ENCODE results near the gene MSH3.

MSH3 gene

DNA sequence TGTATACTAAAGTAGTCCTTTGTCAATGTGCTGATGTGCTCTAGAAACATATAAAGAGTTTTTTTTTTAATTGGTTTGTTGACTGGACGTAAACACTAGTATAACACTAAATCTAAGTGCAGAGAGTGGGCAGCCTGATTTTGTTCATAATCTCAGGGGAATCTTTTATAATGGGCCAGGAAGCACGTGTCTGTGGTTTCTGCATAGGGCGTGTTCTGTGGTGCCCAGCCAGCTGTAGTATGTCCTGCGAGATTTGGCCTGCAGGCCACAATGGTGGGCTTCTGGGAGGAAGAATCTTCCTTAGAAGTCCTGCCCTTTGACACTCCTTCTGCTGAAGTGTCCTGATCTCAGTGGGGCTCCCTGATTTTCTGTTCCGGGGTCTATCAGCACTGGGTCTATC, 49.3 kb downstream of the MSH3 start:
- H3K27ac ChIP-seq (ENCODE audit: low read depth, low read length), result no peak overlapping the region
- H3K27me3 ChIP-seq (ENCODE audit: control insufficient read depth in 1 of 2, insufficient read depth in 2 of 2, low read length in 2 of 2), result no peaks in the 10 kb centered on the region
- H3K36me3 ChIP-seq (ENCODE audit: control insufficient read depth in 1 of 2, insufficient read depth in 2 of 2, low read length in 2 of 2), result peaks cover 4 to 14% of the 10 kb centered on the region in 2 donors
- H3K4me3 ChIP-seq (ENCODE audit: low read depth in 1 of 2, low read length in 2 of 2), result no peak overlapping the region
- H3K4me1 ChIP-seq (ENCODE audit: control insufficient read depth in 1 of 2, insufficient read depth in 2 of 2, low read length in 2 of 2), result no peaks in the 10 kb centered on the region
- no peaks in the 10 kb centered on the region for H3K9me3 ChIP-seq (ENCODE audit: control insufficient read depth in 1 of 2, low read length in 2 of 2)
- H3K9ac ChIP-seq (ENCODE audit: low read depth in 1 of 2, low read length in 2 of 2), result no peak overlapping the region

DNA sequence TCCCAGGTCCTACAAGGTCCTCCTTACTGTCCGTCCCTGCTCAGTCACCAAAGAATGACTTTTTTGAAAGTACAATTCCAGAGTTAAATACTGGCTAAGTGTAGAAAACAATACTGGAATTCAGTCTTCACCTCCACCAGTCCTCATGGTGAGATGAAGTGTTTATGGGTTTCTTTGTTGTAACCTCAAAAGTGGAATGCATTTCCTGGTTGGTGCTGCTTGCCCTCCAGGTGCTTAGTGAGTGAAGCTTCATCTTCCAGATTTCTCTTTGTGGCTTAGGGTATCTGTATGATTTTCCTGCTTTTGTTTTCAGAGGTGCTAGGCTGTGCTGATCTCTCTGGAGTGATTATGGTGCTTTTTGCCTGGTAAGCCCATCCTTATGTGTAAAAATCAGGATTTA, 49.8 kb downstream of the MSH3 start:
- no peaks in the 10 kb centered on the region for H3K27me3 ChIP-seq (ENCODE audit: control insufficient read depth in 1 of 2, insufficient read depth in 2 of 2, low read length in 2 of 2)

DNA sequence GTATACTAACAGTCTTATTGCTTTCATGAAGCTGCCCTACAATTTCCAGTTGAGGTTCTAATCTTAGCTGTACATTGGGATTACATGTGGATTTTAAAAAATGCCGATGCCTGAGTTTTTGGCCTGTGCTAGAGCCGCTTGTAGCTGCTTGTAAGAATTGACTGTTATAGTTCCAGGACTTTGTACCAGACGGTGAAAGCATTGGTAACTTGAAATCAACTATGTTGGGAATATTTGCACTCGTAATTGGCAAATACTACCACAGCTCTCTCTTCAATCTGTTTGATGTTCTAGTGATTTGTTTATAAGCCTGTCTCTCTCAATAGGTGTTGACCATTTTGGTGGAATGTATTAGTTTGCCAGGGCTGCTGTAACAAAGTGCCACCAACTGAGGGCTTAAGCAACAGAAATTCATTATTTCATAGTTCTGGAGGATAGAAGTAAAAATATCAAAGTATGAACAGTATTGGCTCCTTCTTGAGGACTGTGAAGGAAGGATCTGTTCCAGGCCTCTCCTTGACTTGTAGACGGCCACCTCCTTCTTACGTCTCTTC, 50.8 kb downstream of the MSH3 start:
- Histone ChIP-seq H3K9ac (ENCODE audit: low read depth in 1 of 2, low read length in 2 of 2) (no peak overlapping the region), H3K27ac (ENCODE audit: low read depth, low read length) (no peak overlapping the region), H3K4me1 (ENCODE audit: control insufficient read depth in 1 of 2, insufficient read depth in 2 of 2, low read length in 2 of 2) (no peaks in the 10 kb centered on the region), H3K36me3 (ENCODE audit: control insufficient read depth in 1 of 2, insufficient read depth in 2 of 2, low read length in 2 of 2) (peaks cover 4 to 17% of the 10 kb centered on the region in 2 donors), H3K4me3 (ENCODE audit: low read depth in 1 of 2, low read length in 2 of 2) (no peak overlapping the region), H3K9me3 (ENCODE audit: control insufficient read depth in 1 of 2, low read length in 2 of 2) (no peaks in the 10 kb centered on the region), H3K27me3 (ENCODE audit: control insufficient read depth in 1 of 2, insufficient read depth in 2 of 2, low read length in 2 of 2) (no peaks in the 10 kb centered on the region)

More for the DNA sequence above, 49.8 kb downstream of the MSH3 start:
- Histone ChIP-seq H3K36me3 (ENCODE audit: control insufficient read depth in 1 of 2, insufficient read depth in 2 of 2, low read length in 2 of 2) (peaks cover 4 to 17% of the 10 kb centered on the region in 2 donors), H3K9ac (ENCODE audit: low read depth in 1 of 2, low read length in 2 of 2) (no peak overlapping the region), H3K9me3 (ENCODE audit: control insufficient read depth in 1 of 2, low read length in 2 of 2) (no peaks in the 10 kb centered on the region), H3K4me1 (ENCODE audit: control insufficient read depth in 1 of 2, insufficient read depth in 2 of 2, low read length in 2 of 2) (no peaks in the 10 kb centered on the region), H3K4me3 (ENCODE audit: low read depth in 1 of 2, low read length in 2 of 2) (no peak overlapping the region), H3K27ac (ENCODE audit: low read depth, low read length) (no peak overlapping the region)

DNA sequence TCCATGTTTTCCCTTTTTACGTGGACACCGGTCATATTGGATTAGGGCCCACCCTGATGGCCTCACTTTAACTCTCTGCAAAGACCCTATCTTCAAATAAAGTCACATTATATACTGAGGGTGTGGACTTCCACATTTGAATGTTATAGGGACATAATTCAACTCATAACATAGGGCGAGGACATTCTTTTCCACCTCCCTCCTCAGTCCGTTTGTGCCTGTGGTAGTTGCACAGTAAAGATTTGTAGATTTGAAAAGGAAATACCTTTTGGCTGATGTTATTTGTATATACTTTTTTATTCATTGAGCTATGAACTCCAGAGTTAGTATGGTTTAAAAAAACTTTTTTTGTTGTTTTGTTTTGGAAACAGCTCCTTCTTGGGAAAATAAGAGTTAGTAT, 51.3 kb downstream of the MSH3 start:
- no peak overlapping the region for H3K9ac ChIP-seq (ENCODE audit: low read depth in 1 of 2, low read length in 2 of 2)
- no peak overlapping the region for H3K4me3 ChIP-seq (ENCODE audit: low read depth in 1 of 2, low read length in 2 of 2)
- no peaks in the 10 kb centered on the region for H3K4me1 ChIP-seq (ENCODE audit: control insufficient read depth in 1 of 2, insufficient read depth in 2 of 2, low read length in 2 of 2)
- peaks cover 4 to 17% of the 10 kb centered on the region in 2 donors for H3K36me3 ChIP-seq (ENCODE audit: control insufficient read depth in 1 of 2, insufficient read depth in 2 of 2, low read length in 2 of 2)
- H3K27ac ChIP-seq (ENCODE audit: low read depth, low read length), result no peak overlapping the region
- H3K27me3 ChIP-seq (ENCODE audit: control insufficient read depth in 1 of 2, insufficient read depth in 2 of 2, low read length in 2 of 2), result no peaks in the 10 kb centered on the region
- no peaks in the 10 kb centered on the region for H3K9me3 ChIP-seq (ENCODE audit: control insufficient read depth in 1 of 2, low read length in 2 of 2)

DNA sequence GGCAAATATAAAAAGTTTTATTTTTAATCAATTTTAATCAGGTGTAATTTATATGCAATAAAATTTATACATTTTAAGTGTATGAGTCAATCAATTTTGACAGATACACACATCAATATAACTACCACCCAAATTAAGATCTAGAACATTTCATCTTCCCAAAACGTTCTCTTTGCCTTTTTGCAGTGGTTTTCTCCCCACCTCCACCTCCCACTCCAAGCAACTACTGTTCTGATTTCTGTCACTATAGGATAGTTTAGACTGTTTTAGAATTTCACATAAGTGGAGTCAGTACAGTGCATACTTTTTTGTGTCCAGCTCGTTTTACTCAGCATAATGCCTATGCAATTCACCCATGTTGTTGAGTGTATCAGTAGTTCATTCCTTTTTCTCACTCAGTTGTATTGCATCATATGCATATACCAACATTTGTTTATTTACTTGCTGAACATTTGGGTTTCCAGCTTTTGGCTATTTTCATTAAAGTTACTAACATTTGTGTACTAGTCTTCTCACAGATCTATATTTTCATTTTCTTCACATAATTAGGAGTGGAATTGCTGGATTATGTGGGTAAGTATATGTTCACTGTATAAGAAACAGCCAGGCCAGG, 52.5 kb downstream of the MSH3 start:
- Histone ChIP-seq H3K27me3 (ENCODE audit: control insufficient read depth in 1 of 2, insufficient read depth in 2 of 2, low read length in 2 of 2) (no peaks in the 10 kb centered on the region), H3K36me3 (ENCODE audit: control insufficient read depth in 1 of 2, insufficient read depth in 2 of 2, low read length in 2 of 2) (peaks cover 4 to 20% of the 10 kb centered on the region in 2 donors), H3K27ac (ENCODE audit: low read depth, low read length) (no peak overlapping the region), H3K9ac (ENCODE audit: low read depth in 1 of 2, low read length in 2 of 2) (no peak overlapping the region), H3K4me3 (ENCODE audit: low read depth in 1 of 2, low read length in 2 of 2) (no peak overlapping the region), H3K4me1 (ENCODE audit: control insufficient read depth in 1 of 2, insufficient read depth in 2 of 2, low read length in 2 of 2) (no peaks in the 10 kb centered on the region), H3K9me3 (ENCODE audit: control insufficient read depth in 1 of 2, low read length in 2 of 2) (no peaks in the 10 kb centered on the region)

DNA sequence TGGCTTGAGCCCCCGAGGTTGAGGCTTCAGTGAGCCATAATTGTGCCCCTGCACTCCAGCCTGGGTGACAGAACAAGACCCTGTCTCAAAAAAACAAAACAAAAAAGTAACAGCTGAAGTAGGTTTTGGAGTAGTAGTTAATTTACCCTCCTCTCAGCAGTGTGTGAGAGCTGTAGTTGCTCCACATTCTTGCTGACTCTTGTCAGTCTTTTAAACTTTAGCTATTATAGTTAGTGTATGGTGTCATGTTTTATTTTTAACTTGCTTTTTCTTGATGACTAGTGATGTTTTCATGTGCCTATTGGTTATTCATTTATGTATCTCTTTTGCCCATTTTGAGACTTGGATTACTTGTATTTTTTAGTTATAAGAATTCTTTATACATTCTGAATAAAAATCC, 53.2 kb downstream of the MSH3 start:
- Histone ChIP-seq H3K9me3 (ENCODE audit: control insufficient read depth in 1 of 2, low read length in 2 of 2) (no peaks in the 10 kb centered on the region), H3K27ac (ENCODE audit: low read depth, low read length) (no peak overlapping the region), H3K27me3 (ENCODE audit: control insufficient read depth in 1 of 2, insufficient read depth in 2 of 2, low read length in 2 of 2) (no peaks in the 10 kb centered on the region), H3K4me3 (ENCODE audit: low read depth in 1 of 2, low read length in 2 of 2) (no peak overlapping the region), H3K9ac (ENCODE audit: low read depth in 1 of 2, low read length in 2 of 2) (no peak overlapping the region), H3K36me3 (ENCODE audit: control insufficient read depth in 1 of 2, insufficient read depth in 2 of 2, low read length in 2 of 2) (peaks cover 0 to 15% of the 10 kb centered on the region in 2 donors), H3K4me1 (ENCODE audit: control insufficient read depth in 1 of 2, insufficient read depth in 2 of 2, low read length in 2 of 2) (no peaks in the 10 kb centered on the region)

DNA sequence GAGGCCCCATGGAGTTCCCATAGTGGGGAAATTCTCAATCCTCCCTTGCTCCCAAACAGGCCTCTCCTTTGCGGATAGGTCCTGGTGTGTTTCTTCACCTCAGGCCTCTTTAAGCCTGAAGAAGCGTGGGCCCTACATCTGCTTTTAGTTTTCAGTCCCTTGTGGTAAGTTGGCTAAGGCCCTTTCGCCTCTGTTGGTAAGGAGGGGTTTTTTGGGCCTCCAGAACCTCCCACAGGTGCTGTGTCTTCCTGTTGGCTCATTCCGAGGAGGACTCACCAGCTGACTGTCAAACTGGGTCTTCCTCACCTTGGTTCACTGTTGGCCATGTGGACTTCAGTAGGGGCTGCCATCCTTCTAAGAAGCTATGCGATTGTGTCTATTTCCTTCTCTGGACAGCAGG, 56.8 kb downstream of the MSH3 start:
- peaks cover 0 to 12% of the 10 kb centered on the region in 2 donors for H3K36me3 ChIP-seq (ENCODE audit: control insufficient read depth in 1 of 2, insufficient read depth in 2 of 2, low read length in 2 of 2)
- no peak overlapping the region for H3K9ac ChIP-seq (ENCODE audit: low read depth in 1 of 2, low read length in 2 of 2)
- no peaks in the 10 kb centered on the region for H3K27me3 ChIP-seq (ENCODE audit: control insufficient read depth in 1 of 2, insufficient read depth in 2 of 2, low read length in 2 of 2)
- no peak overlapping the region for H3K27ac ChIP-seq (ENCODE audit: low read depth, low read length)
- H3K9me3 ChIP-seq (ENCODE audit: control insufficient read depth in 1 of 2, low read length in 2 of 2), result no peaks in the 10 kb centered on the region
- no peak overlapping the region for H3K4me3 ChIP-seq (ENCODE audit: low read depth in 1 of 2, low read length in 2 of 2)
- peaks cover 0 to 6% of the 10 kb centered on the region in 2 donors for H3K4me1 ChIP-seq (ENCODE audit: control insufficient read depth in 1 of 2, insufficient read depth in 2 of 2, low read length in 2 of 2)

DNA sequence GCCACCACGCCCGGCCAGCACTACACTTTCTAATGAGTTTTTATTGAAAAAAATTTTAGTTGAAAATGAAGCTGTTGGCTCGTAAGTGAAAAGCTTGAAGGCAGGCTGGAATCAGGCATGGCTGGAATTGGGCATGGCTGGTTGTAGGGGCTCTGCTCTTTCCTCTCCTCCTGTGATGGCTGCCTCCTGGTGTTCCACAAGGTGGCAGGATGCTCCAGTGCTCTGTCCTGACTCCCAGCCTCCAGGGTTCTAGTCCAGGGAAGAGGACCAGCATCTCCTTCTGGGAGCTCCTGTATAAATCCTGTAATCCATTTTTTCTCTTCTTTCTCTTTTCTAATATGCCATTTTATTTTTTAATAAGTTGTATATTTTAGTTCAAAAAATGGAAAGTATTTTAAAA, 57.5 kb downstream of the MSH3 start:
- Histone ChIP-seq H3K9me3 (ENCODE audit: control insufficient read depth in 1 of 2, low read length in 2 of 2) (no peaks in the 10 kb centered on the region), H3K4me1 (ENCODE audit: control insufficient read depth in 1 of 2, insufficient read depth in 2 of 2, low read length in 2 of 2) (peaks cover 0 to 6% of the 10 kb centered on the region in 2 donors), H3K9ac (ENCODE audit: low read depth in 1 of 2, low read length in 2 of 2) (no peak overlapping the region), H3K27me3 (ENCODE audit: control insufficient read depth in 1 of 2, insufficient read depth in 2 of 2, low read length in 2 of 2) (no peaks in the 10 kb centered on the region), H3K36me3 (ENCODE audit: control insufficient read depth in 1 of 2, insufficient read depth in 2 of 2, low read length in 2 of 2) (peaks cover 0 to 12% of the 10 kb centered on the region in 2 donors), H3K4me3 (ENCODE audit: low read depth in 1 of 2, low read length in 2 of 2) (no peak overlapping the region), H3K27ac (ENCODE audit: low read depth, low read length) (no peak overlapping the region)

DNA sequence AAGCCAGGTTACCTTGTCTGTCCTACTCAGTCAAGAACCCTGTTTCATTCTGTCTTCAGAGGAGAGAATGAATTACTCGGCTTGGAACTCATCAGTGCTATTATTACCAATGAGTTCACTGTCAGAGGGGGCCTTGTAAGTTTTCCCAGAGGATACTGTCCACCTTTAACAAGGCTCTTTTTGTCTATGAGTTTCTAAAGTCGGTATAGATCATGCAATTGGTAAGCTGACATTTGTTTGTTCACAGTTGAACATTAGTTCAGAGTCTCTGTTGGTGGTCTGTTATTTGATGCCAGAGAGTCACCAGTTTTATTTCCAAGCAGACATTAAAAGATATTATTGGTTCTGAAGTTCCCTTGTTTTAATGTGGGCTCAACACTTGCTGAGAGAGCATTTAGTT, 58.5 kb downstream of the MSH3 start:
- H3K9me3 ChIP-seq (ENCODE audit: control insufficient read depth in 1 of 2, low read length in 2 of 2), result no peaks in the 10 kb centered on the region
- no peaks in the 10 kb centered on the region for H3K27me3 ChIP-seq (ENCODE audit: control insufficient read depth in 1 of 2, insufficient read depth in 2 of 2, low read length in 2 of 2)
- H3K4me1 ChIP-seq (ENCODE audit: control insufficient read depth in 1 of 2, insufficient read depth in 2 of 2, low read length in 2 of 2), result peaks cover 0 to 6% of the 10 kb centered on the region in 2 donors
- H3K4me3 ChIP-seq (ENCODE audit: low read depth in 1 of 2, low read length in 2 of 2), result no peak overlapping the region
- peaks cover 0 to 8% of the 10 kb centered on the region in 2 donors for H3K36me3 ChIP-seq (ENCODE audit: control insufficient read depth in 1 of 2, insufficient read depth in 2 of 2, low read length in 2 of 2)
- no peak overlapping the region for H3K9ac ChIP-seq (ENCODE audit: low read depth in 1 of 2, low read length in 2 of 2)
- no peak overlapping the region for H3K27ac ChIP-seq (ENCODE audit: low read depth, low read length)

DNA sequence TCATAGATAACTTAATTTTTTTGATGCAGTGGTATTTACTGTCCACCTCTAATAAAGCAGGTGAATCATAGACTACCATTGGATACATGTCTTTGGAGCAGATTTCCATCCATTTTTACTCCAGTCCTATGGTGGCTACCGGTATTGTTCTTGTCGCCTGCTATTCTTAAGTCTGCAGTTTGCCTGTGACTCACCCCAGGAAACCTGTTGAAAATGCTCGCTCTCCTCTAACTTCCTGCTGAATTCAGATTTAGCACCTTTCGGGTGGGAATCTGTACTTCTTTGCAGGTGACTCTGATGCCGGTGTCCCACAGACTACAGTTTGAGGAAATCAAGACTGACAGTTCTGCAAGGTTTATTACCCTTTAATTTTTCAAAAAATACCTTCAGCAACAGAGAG, 59.2 kb downstream of the MSH3 start:
- H3K36me3 ChIP-seq (ENCODE audit: control insufficient read depth in 1 of 2, insufficient read depth in 2 of 2, low read length in 2 of 2), result peaks cover 0 to 8% of the 10 kb centered on the region in 2 donors
- no peaks in the 10 kb centered on the region for H3K9me3 ChIP-seq (ENCODE audit: control insufficient read depth in 1 of 2, low read length in 2 of 2)
- peaks cover 0 to 6% of the 10 kb centered on the region in 2 donors for H3K4me1 ChIP-seq (ENCODE audit: control insufficient read depth in 1 of 2, insufficient read depth in 2 of 2, low read length in 2 of 2)
- H3K4me3 ChIP-seq (ENCODE audit: low read depth in 1 of 2, low read length in 2 of 2), result no peak overlapping the region
- no peak overlapping the region for H3K9ac ChIP-seq (ENCODE audit: low read depth in 1 of 2, low read length in 2 of 2)
- H3K27me3 ChIP-seq (ENCODE audit: control insufficient read depth in 1 of 2, insufficient read depth in 2 of 2, low read length in 2 of 2), result no peaks in the 10 kb centered on the region
- H3K27ac ChIP-seq (ENCODE audit: low read depth, low read length), result no peak overlapping the region
